ENCODE results near the gene ANXA2R. TPM values are rescaled to one million over a fixed set of nuclear protein-coding genes. Genes with fewer than 3 reads are reported as not detected.
"Not testable (repeated sequence)": the region's sequence is repeated elsewhere in the genome, so short reads cannot be mapped to it uniquely, and the experiment has no call there.

Gene ANXA2R, protein sequence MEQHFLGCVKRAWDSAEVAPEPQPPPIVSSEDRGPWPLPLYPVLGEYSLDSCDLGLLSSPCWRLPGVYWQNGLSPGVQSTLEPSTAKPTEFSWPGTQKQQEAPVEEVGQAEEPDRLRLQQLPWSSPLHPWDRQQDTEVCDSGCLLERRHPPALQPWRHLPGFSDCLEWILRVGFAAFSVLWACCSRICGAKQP
- 1.8 TPM for total RNA-seq

GRCh38 chr5:43040287-43041098 lies at the start of gene ANXA2R:
TSS of gene ANXA2R (minus strand) at chr5:43040319. CDS start at chr5:43040046, 273 bp downstream.
- DNase-seq: peak; percentile 89

- DNase-seq: not testable (repeated sequence)
Observed at GRCh38 chr5:43086118-43086908, 46.2 kb upstream of the ANXA2R start.

DNA sequence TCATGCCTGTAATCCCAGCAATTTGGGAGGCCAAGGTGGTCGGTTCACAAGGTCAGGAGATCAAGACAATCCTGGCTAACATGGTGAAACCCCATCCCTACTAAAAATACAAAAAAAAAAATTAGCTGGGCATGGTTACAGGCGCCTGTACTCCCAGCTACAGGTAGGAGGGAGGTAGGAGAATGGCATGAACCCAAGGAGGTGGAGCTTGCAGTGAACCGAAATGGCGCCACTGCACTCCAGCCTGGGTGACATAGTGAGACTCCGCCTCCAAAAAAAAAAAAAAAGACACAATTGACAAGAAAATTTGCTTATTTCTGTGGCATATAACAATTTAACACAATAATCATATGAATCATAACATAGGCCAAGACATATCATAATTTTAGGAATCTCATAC lies 45.3 kb upstream of the ANXA2R start:
- DNase-seq: no peak

GRCh38 chr5:43084468-43084867 lies 44.3 kb upstream of the ANXA2R start:
- not testable (repeated sequence) for DNase-seq

DNA sequence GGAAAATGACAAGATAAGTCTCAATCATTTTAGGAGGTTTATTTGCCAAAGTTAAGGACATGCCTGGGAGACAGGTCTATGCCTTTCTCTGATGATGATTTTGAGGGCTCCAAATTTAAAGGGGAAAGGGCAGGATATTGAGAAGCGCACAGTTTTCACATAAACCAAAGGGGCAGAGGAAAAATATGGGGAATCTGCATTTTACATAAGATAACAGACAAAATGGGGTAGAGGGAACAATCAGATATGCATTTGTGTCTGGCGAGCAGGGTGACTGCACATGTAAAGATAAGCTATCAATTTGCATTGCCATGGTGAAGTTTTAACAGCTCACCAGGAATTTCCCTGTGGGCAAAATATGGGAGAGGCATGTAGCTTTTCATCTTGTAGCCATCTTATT lies 41.2 kb upstream of the ANXA2R start:
- not testable (repeated sequence) for DNase-seq

DNA sequence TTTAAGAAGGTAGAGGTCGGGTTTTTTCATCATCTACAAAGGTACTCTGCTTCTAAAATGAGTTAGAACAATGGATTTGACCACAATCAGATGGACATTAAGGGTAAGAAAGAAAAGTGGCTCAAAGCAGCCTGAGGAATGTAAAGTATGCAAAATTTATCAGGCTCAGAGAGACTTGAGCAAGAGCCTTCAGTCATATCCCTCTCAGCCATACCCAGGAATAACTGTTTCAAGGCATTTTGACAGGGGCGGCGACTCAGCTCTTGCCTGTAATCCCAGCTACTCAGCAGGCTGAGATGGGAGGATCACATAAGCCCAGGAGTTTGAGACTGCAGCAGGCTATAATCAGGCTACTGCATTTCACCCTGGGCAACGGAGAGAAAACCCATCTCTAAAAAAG lies 38.8 kb upstream of the ANXA2R start:
- no peak for DNase-seq

- not testable (repeated sequence) for DNase-seq
Observed at GRCh38 chr5:43077446-43078191, 37.5 kb upstream of the ANXA2R start.

- no peak for DNase-seq
Observed at GRCh38 chr5:43075319-43076293, 35.5 kb upstream of the ANXA2R start.

GRCh38 chr5:43074987-43075318 lies 34.8 kb upstream of the ANXA2R start:
- DNase-seq: no peak

- no peak for DNase-seq
Observed at GRCh38 chr5:43073597-43074546, 33.8 kb upstream of the ANXA2R start.

- DNase-seq: not testable (repeated sequence)
Observed at GRCh38 chr5:43069401-43069720, 29.2 kb upstream of the ANXA2R start.

DNA sequence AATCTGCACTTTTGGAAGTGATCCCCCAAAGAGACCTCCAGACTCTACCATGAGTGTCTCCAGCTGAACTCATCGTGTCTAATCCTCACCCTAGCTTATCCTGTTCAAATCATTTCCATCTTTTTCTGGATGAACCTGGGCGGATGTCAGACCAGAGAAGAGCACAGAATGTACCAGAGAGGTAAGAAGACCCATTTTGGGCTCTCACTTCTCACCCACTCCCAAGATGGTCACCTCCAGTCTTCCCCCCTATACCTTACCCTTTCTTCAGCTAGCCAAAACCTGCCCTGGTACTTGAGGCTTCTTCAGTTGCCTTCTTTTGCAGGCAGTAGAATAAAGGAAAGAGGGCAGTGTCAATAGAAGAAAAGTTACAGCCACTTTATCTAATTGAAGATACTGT lies 27.9 kb upstream of the ANXA2R start:
- no peak for DNase-seq

- DNase-seq: peak; percentile 92
Observed at GRCh38 chr5:43066799-43067741, 27.0 kb upstream of the ANXA2R start.

- peak; percentile 83 for DNase-seq
Observed at GRCh38 chr5:43065948-43066798, 26.1 kb upstream of the ANXA2R start.

DNA sequence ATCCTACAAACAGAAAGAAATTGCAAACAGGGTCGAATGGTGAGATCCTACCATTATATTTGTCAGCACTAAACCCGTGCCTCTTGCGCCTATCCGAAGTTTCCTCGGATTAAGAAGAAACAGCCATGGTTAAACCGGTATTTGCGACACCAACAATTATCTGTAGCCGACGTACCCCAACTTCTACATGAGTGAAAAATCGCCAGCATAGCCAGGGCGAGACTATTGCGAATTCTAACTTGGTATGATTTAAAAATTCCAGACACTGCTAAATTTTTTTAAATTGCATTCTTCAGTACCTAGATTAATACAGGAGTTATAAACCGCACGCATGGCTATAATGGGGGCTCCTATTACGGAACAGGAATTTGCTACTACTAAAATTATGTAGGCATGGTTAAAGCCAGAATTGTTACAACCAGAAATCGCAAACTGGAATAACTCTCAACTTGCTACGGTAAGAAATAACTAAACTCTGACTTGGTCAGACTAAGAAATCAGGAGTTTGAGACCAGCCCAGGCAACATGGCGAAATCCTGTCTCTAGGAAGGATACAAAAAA lies 25.3 kb upstream of the ANXA2R start:
- peak; percentile 72 for DNase-seq

- DNase-seq: no peak
Observed at GRCh38 chr5:43063721-43064171, 23.6 kb upstream of the ANXA2R start.

GRCh38 chr5:43061352-43062075 lies 21.4 kb upstream of the ANXA2R start:
- DNase-seq: no peak
